GM21723 (cell line): ENCODE results near the gene HS6ST3.
"Not testable (repeated sequence)": the region's sequence is repeated elsewhere in the genome, so short reads cannot be mapped to it uniquely, and the experiment has no call there.

Experiments used
- ATAC-seq: cut with Tn5 transposase; IDR thresholded peaks from one replicate; pipeline ENCODE4 v1.9.1; 2021; ENCODE audit warnings: mild to moderate bottlenecking, moderate library complexity; ENCODE audit not compliant: unreplicated experiment

Gene HS6ST3

GRCh38 chr13:96772426-96772825 lies 682.5 kb downstream of the HS6ST3 start:
- no peak for ATAC-seq

- not testable (repeated sequence) for ATAC-seq
Measured at GRCh38 chr13:96778302-96778701, 688.4 kb downstream of the HS6ST3 start.

- ATAC-seq = no peak
Measured at GRCh38 chr13:96779691-96780090, 689.8 kb downstream of the HS6ST3 start.

- no peak for ATAC-seq
Measured at GRCh38 chr13:96780105-96780504, 690.2 kb downstream of the HS6ST3 start.

- ATAC-seq = no peak
Measured at GRCh38 chr13:96781141-96781540, 691.2 kb downstream of the HS6ST3 start.

- no peak for ATAC-seq
Measured at GRCh38 chr13:96782186-96782585, 692.3 kb downstream of the HS6ST3 start.

GRCh38 chr13:96783057-96783456 lies 693.1 kb downstream of the HS6ST3 start:
- ATAC-seq = no peak

- ATAC-seq = no peak
Measured at GRCh38 chr13:96783511-96783910, 693.6 kb downstream of the HS6ST3 start.

GRCh38 chr13:96785986-96786385 lies 696.1 kb downstream of the HS6ST3 start:
- ATAC-seq = no peak

GRCh38 chr13:96792188-96792587 lies 702.3 kb downstream of the HS6ST3 start:
- ATAC-seq = no peak

GRCh38 chr13:96792736-96793403 lies 703.0 kb downstream of the HS6ST3 start:
- no peak for ATAC-seq

GRCh38 chr13:96793404-96793755 lies 703.5 kb downstream of the HS6ST3 start:
- ATAC-seq = no peak

GRCh38 chr13:96794669-96795068 lies 704.8 kb downstream of the HS6ST3 start:
- no peak for ATAC-seq

- no peak for ATAC-seq
Measured at GRCh38 chr13:96795670-96796069, 705.8 kb downstream of the HS6ST3 start.

- ATAC-seq = no peak
Measured at GRCh38 chr13:96796091-96796633, 706.3 kb downstream of the HS6ST3 start.

GRCh38 chr13:96797136-96797535 lies 707.2 kb downstream of the HS6ST3 start:
- ATAC-seq = no peak

GRCh38 chr13:96803456-96804100 lies 713.7 kb downstream of the HS6ST3 start:
- ATAC-seq = no peak

GRCh38 chr13:96804174-96804573 lies 714.3 kb downstream of the HS6ST3 start:
- no peak for ATAC-seq

- ATAC-seq = no peak
Measured at GRCh38 chr13:96806746-96807145, 716.8 kb downstream of the HS6ST3 start.

- ATAC-seq = no peak
Measured at GRCh38 chr13:96809366-96810096, 719.6 kb downstream of the HS6ST3 start.

GRCh38 chr13:96810104-96810503 lies 720.2 kb downstream of the HS6ST3 start:
- no peak for ATAC-seq

GRCh38 chr13:96811049-96811448 lies 721.1 kb downstream of the HS6ST3 start:
- no peak for ATAC-seq
